ENCODE measurements around the gene SLC9A3. TPM values are rescaled to one million over a fixed set of nuclear protein-coding genes. Genes with fewer than 3 reads are reported as not detected.

The SLC9A3 gene
- total and polyA plus RNA-seq, 2 of the 13 experiments (the other 11 are each of a cell fraction or from before 2014, with no cell fraction given) = 1.5 to 1.8 TPM

DNA sequence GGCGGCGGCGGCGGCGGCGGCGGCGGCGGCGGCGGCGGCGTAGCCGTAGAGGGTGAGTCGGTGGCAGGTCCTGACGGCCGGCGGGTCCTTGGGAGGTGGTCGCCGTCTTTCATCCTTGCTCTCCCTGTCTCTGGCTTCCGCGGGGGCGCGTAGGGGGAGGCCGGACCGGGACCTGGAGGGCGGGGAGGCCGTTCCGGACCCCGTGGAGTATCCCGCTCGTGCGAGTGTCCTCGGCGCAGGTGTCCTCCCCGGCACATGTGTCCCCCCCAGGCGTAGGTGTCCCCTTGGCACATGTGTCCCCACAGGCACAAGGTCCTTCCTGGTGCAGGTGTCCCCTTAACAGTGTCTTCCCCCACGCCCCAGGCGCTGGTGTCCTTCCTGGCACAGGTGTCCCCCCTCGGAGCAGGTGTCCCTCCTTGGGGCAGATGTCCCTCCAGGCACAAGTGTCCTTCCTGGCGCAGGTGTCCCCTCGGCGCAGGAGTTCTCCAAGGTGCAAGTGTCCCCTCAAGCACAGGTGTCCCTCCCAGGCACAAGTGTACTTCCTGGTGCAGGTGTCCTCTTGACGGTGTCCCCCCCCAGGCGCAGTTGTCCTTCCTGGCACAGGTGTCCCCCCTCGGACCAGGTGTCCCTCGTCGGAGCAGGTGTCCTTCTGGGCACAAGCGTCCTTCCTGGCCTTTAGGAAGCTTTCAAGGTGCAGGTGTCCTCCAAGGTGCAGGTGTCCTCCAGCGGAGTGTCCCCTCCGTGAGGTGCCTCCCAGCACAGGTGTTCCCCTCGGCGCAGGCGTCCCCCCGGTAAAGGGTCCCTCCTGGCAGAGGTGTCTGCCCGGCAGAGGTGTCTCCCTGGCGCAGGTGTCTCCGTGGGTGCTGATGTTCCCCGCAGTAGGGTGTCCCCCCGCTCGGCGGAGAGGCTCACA, 80.8 kb downstream of the SLC9A3 start (continued):
- TF ChIP-seq, protein P1, sequence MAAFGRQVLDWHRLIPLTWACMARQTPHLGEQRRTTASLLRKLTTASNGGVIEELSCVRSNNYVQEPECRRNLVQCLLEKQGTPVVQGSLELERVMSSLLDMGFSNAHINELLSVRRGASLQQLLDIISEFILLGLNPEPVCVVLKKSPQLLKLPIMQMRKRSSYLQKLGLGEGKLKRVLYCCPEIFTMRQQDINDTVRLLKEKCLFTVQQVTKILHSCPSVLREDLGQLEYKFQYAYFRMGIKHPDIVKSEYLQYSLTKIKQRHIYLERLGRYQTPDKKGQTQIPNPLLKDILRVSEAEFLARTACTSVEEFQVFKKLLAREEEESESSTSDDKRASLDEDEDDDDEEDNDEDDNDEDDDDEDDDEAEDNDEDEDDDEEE (CRISPR knock-in tag; IDR thresholded peaks at IDR 0.05) = 0 out of 2 replicates have a peak, but pooled peaks have one; percentile 8
- TF ChIP-seq ARNTL (CRISPR knock-in tag; IDR thresholded peaks at IDR 0.05) = no peak
- 0 out of 2 replicates have a peak, but pooled peaks have one; percentile 30 for TF ChIP-seq ZFY (CRISPR knock-in tag; IDR thresholded peaks at IDR 0.05)
- TF ChIP-seq, protein P2, sequence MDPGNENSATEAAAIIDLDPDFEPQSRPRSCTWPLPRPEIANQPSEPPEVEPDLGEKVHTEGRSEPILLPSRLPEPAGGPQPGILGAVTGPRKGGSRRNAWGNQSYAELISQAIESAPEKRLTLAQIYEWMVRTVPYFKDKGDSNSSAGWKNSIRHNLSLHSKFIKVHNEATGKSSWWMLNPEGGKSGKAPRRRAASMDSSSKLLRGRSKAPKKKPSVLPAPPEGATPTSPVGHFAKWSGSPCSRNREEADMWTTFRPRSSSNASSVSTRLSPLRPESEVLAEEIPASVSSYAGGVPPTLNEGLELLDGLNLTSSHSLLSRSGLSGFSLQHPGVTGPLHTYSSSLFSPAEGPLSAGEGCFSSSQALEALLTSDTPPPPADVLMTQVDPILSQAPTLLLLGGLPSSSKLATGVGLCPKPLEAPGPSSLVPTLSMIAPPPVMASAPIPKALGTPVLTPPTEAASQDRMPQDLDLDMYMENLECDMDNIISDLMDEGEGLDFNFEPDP (CRISPR knock-in tag; conservative IDR thresholded peaks at IDR 0.05) = 0 out of 2 replicates have a peak, but pooled peaks have one; percentile 63
- peak; percentile 31; the same call in 1 of the 2 replicates for TF ChIP-seq ZBTB7A (CRISPR knock-in tag; IDR thresholded peaks at IDR 0.05)
- TF ChIP-seq, protein P3, sequence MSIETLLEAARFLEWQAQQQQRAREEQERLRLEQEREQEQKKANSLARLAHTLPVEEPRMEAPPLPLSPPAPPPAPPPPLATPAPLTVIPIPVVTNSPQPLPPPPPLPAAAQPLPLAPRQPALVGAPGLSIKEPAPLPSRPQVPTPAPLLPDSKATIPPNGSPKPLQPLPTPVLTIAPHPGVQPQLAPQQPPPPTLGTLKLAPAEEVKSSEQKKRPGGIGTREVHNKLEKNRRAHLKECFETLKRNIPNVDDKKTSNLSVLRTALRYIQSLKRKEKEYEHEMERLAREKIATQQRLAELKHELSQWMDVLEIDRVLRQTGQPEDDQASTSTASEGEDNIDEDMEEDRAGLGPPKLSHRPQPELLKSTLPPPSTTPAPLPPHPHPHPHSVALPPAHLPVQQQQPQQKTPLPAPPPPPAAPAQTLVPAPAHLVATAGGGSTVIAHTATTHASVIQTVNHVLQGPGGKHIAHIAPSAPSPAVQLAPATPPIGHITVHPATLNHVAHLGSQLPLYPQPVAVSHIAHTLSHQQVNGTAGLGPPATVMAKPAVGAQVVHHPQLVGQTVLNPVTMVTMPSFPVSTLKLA (IDR thresholded peaks at IDR 0.05) = peak; percentile 42
- TF ChIP-seq TMF1 (CRISPR knock-in tag; IDR thresholded peaks at IDR 0.05; ENCODE audit: low read depth) = 0 out of 2 replicates have a peak, but pooled peaks have one; percentile 11
- TF ChIP-seq, protein P4, sequence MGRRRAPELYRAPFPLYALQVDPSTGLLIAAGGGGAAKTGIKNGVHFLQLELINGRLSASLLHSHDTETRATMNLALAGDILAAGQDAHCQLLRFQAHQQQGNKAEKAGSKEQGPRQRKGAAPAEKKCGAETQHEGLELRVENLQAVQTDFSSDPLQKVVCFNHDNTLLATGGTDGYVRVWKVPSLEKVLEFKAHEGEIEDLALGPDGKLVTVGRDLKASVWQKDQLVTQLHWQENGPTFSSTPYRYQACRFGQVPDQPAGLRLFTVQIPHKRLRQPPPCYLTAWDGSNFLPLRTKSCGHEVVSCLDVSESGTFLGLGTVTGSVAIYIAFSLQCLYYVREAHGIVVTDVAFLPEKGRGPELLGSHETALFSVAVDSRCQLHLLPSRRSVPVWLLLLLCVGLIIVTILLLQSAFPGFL (CRISPR knock-in tag; IDR thresholded peaks at IDR 0.05) = no peak
- TF ChIP-seq, protein P5, sequence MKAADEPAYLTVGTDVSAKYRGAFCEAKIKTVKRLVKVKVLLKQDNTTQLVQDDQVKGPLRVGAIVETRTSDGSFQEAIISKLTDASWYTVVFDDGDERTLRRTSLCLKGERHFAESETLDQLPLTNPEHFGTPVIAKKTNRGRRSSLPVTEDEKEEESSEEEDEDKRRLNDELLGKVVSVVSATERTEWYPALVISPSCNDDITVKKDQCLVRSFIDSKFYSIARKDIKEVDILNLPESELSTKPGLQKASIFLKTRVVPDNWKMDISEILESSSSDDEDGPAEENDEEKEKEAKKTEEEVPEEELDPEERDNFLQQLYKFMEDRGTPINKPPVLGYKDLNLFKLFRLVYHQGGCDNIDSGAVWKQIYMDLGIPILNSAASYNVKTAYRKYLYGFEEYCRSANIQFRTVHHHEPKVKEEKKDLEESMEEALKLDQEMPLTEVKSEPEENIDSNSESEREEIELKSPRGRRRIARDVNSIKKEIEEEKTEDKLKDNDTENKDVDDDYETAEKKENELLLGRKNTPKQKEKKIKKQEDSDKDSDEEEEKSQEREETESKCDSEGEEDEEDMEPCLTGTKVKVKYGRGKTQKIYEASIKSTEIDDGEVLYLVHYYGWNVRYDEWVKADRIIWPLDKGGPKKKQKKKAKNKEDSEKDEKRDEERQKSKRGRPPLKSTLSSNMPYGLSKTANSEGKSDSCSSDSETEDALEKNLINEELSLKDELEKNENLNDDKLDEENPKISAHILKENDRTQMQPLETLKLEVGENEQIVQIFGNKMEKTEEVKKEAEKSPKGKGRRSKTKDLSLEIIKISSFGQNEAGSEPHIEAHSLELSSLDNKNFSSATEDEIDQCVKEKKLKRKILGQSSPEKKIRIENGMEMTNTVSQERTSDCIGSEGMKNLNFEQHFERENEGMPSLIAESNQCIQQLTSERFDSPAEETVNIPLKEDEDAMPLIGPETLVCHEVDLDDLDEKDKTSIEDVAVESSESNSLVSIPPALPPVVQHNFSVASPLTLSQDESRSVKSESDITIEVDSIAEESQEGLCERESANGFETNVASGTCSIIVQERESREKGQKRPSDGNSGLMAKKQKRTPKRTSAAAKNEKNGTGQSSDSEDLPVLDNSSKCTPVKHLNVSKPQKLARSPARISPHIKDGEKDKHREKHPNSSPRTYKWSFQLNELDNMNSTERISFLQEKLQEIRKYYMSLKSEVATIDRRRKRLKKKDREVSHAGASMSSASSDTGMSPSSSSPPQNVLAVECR (CRISPR knock-in tag; IDR thresholded peaks at IDR 0.05; ENCODE audit: borderline replicate concordance) = peak; percentile 75; the same call in 1 of the 2 replicates
- 0 out of 2 replicates have a peak, but pooled peaks have one; percentile 5 for TF ChIP-seq NR2C2 (CRISPR knock-in tag; IDR thresholded peaks at IDR 0.05; ENCODE audit: borderline replicate concordance)
- no peak for TF ChIP-seq RBM39 (IDR thresholded peaks at IDR 0.05; ENCODE audit: low read depth, low read length, poor library complexity, severe bottlenecking)
- TF ChIP-seq, protein P6, sequence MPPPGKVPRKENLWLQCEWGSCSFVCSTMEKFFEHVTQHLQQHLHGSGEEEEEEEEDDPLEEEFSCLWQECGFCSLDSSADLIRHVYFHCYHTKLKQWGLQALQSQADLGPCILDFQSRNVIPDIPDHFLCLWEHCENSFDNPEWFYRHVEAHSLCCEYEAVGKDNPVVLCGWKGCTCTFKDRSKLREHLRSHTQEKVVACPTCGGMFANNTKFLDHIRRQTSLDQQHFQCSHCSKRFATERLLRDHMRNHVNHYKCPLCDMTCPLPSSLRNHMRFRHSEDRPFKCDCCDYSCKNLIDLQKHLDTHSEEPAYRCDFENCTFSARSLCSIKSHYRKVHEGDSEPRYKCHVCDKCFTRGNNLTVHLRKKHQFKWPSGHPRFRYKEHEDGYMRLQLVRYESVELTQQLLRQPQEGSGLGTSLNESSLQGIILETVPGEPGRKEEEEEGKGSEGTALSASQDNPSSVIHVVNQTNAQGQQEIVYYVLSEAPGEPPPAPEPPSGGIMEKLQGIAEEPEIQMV (CRISPR knock-in tag; IDR thresholded peaks at IDR 0.05; ENCODE audit: low read depth) = no peak
- peak; percentile 45; the same call in 1 of the 2 replicates for TF ChIP-seq ZSCAN21 (CRISPR knock-in tag; IDR thresholded peaks at IDR 0.05; ENCODE audit: borderline replicate concordance)
- no peak for TF ChIP-seq FOSL2 (CRISPR knock-in tag; IDR thresholded peaks at IDR 0.05)
- TF ChIP-seq ZFP90 (CRISPR knock-in tag; IDR thresholded peaks at IDR 0.05; ENCODE audit: borderline replicate concordance) = 0 out of 2 replicates have a peak, but pooled peaks have one; percentile 10

All from HepG2 (cell line).